Activated CD4-positive, alpha-beta T cell treated with anti-CD3 and anti-CD28 coated beads for 36 hours (primary cell): Measurements from ENCODE around the gene C17orf107. TPM values are rescaled to one million over a fixed set of nuclear protein-coding genes. Genes with fewer than 3 reads are reported as not detected.
"Not testable (repeated sequence)": the region's sequence is repeated elsewhere in the genome, so short reads cannot be mapped to it uniquely, and the experiment has no call there.

Source experiments
- ATAC-seq: fragments of 200-7000 bp; cut with Tn5 transposase; one replicate; pipeline ENCODE4 v1.10.0; 2021; ENCODE audit warnings: mild to moderate bottlenecking, moderate library complexity
- CTCF ChIA-PET: fragments of 350-600 bp; sonication (Branson Sonifier 250); formaldehyde crosslinking; loops from one replicate; lab custom pipeline; 2021; ENCODE audit warnings: antibody characterized with exemption; lab: Charles Lee
- POLR2A ChIA-PET: fragments of 350-600 bp; sonication (Branson Sonifier 250); formaldehyde crosslinking; loops from one replicate; lab custom pipeline; 2021; ENCODE audit warnings: antibody characterized with exemption, inconsistent platforms; lab: Charles Lee
- DNase-seq: peaks from one replicate; pipeline ENCODE4 v3.0.0-alpha.2; 2020
- H3K27ac Mint-ChIP-seq: one replicate; pipeline ENCODE4 v1.8.0; 2021; ENCODE audit warnings: mixed read lengths
- H3K27me3 Mint-ChIP-seq: one replicate; pipeline ENCODE4 v1.8.0; 2021; ENCODE audit warnings: mixed read lengths
- H3K36me3 Mint-ChIP-seq: one replicate; pipeline ENCODE4 v1.8.0; 2021; ENCODE audit warnings: low read depth, mixed read lengths
- H3K4me1 Mint-ChIP-seq: one replicate; pipeline ENCODE4 v1.8.0; 2021; ENCODE audit warnings: mixed read lengths
- H3K4me3 Mint-ChIP-seq: one replicate; pipeline ENCODE4 v1.8.0; 2021; ENCODE audit warnings: mild to moderate bottlenecking, moderate library complexity, mixed read lengths
- H3K9me3 Mint-ChIP-seq: one replicate; pipeline ENCODE4 v1.8.0; 2021; ENCODE audit warnings: low read depth, mixed read lengths
- intact Hi-C, 2 experiments: fragments of 100-400 bp; cut with DNase I in 1 of 2; cut with micrococcal nuclease in 1 of 2; formaldehyde crosslinking; loops; one replicate each; pipeline versions ENCODE4 v1.14.2 to v1.15.1; 2022 to 2024; cut with DNase I, micrococcal nuclease
- total RNA-seq, 2 experiments: library from RNA; stranded (reverse); gene quantifications; one replicate each; pipeline ENCODE4 v1.2.3, GENCODE V29; 2021

The C17orf107 gene
- total RNA-seq, result 1 to 10 TPM; 2.6 to 2.8 TPM

DNA sequence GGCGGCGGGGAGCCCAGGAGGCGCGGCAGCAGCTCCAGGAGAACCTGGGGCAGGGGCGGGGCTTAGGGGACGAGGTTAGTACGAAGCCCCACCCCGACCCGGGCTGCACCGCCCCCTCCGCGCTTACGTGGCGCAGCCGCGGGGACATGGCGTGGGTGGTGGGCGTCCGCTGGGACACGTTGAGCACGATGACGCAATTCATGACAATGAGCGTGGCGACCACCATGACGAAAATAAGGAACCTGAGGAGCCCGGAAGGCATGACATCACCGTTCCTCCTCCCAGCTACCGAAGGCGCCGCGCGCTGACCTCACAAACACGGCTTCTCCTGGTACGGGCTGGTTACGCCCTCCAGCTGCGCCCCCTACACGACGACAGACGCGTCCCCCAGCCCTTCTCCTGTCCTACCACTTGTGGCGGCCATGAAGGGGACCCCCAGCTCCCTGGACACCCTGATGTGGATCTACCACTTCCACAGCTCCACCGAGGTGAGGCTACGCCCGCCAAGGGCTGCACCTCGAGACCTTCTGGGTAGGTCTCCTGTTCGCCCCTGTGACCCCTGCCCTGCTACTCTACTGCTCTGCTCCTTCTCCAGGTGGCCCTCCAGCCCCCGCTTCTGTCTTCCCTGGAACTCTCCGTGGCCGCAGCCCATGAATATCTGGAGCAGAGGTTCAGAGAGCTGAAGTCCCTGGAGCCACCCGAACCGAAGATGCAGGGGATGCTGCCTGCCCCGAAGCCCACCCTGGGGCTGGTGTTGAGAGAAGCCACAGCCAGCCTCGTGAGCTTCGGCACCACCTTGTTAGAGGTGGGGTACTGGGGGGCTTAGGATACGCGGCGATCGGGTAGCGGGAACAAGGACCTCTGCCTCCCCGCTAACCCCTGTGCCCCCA is at the start of gene C17orf107:
Gene C17orf107 (plus strand): TSS at position 196 of the 890 bp plus-strand sequence. CDS start 227 bp downstream, at position 423.
- H3K4me3 Mint-ChIP-seq, result peak within 1 kb of the TSS; percentile 90
- H3K27me3 Mint-ChIP-seq, result no peaks in the 10 kb centered on the region
- H3K27ac Mint-ChIP-seq, result peak within 1 kb of the TSS; percentile 88
- no peaks in the 10 kb centered on the region for H3K9me3 Mint-ChIP-seq
- H3K36me3 Mint-ChIP-seq, result peaks cover 8% of the 10 kb centered on the region
- ATAC-seq (peak; percentile 79), DNase-seq (peak; percentile 99)
- peaks cover 26% of the 10 kb centered on the region for H3K4me1 Mint-ChIP-seq
- POLR2A ChIA-PET, result interaction anchor here (0.8 to 2.3 kb wide), 3 partner anchors 41 to 250 kb away, joined by 3 to 8 read pairs (median 4); partner anchors contain the start of genes RNF167 and SLC25A11
- intact Hi-C loops, result loop anchor here (1.0 to 5.0 kb wide), 14 partner anchors 49 to 538 kb away; partner anchors contain the start of genes ARRB2 (in 1 of the 2), C1QBP (in 1 of the 2), GLTPD2 (in 1 of the 2) and INCA1 (in 1 of the 2)
- CTCF ChIA-PET, result interaction anchor here (0.5 to 2.1 kb wide), 15 partner anchors 10 to 1130 kb away, joined by 3 to 10 read pairs (median 4); partner anchors contain the start of genes ARRB2, RNF167 and SLC25A11

DNA sequence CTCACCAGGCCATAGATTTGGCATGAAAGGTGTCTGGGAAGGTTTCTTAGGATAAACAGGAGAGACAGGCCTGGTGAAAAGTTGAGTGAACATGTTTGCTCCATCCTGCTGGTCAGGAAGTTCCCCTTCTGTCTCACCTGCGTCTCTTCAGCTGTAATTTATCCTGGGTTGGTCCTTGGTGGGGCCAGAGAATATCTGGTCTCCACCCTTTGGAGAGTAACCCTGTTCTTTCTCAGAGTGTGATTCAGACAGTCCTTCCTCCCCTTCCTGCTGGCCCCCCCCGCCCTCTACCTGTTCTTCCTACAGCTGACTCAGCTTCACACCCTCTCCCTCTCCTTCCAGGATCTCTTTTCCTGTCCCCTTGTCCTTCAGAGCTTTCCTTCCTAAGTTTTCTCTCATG is 49.1 kb upstream of the C17orf107 start:
- CTCF ChIA-PET, result no interaction called here
- ATAC-seq (no peak), DNase-seq (no peak)
- peaks cover 8% of the 10 kb centered on the region for H3K36me3 Mint-ChIP-seq
- peaks cover 24% of the 10 kb centered on the region for H3K4me1 Mint-ChIP-seq
- POLR2A ChIA-PET, result no interaction called here
- H3K27me3 Mint-ChIP-seq, result no peaks in the 10 kb centered on the region
- H3K4me3 Mint-ChIP-seq, result no peak overlapping the region
- no peak overlapping the region for H3K27ac Mint-ChIP-seq
- H3K9me3 Mint-ChIP-seq, result no peaks in the 10 kb centered on the region
- intact Hi-C loops, result no loop called here

DNA sequence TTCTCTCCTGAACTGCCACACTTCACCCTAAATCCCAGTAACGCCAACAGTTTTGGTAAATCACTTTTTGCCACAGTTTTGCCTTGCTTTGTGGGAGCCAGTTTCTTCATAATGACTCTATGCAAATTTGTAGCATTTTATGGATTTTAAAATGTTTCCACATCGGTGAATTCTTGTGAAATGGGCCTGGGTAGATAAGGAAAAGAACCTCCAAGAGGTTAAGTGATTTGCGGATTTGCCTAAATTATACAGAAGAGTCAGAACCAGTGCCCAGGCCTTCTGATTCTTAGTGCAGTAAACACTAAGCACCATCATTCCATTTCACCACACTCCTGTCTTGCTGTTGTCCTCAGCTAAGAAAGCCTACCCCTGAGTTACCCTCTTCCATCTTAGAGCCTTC is 48.3 kb upstream of the C17orf107 start:
- no peak overlapping the region for H3K27ac Mint-ChIP-seq
- intact Hi-C loops, result no loop called here
- H3K4me3 Mint-ChIP-seq, result no peak overlapping the region
- peaks cover 24% of the 10 kb centered on the region for H3K4me1 Mint-ChIP-seq
- ChIA-PET CTCF (interaction anchor here (0.7 kb wide), 1 partner anchor 26 kb away, joined by 5 read pairs; no protein-coding TSS in a partner anchor), POLR2A (no interaction called here)
- no peak for ATAC-seq
- no peak for DNase-seq
- H3K27me3 Mint-ChIP-seq, result no peaks in the 10 kb centered on the region
- H3K9me3 Mint-ChIP-seq, result no peaks in the 10 kb centered on the region
- peaks cover 7% of the 10 kb centered on the region for H3K36me3 Mint-ChIP-seq

DNA sequence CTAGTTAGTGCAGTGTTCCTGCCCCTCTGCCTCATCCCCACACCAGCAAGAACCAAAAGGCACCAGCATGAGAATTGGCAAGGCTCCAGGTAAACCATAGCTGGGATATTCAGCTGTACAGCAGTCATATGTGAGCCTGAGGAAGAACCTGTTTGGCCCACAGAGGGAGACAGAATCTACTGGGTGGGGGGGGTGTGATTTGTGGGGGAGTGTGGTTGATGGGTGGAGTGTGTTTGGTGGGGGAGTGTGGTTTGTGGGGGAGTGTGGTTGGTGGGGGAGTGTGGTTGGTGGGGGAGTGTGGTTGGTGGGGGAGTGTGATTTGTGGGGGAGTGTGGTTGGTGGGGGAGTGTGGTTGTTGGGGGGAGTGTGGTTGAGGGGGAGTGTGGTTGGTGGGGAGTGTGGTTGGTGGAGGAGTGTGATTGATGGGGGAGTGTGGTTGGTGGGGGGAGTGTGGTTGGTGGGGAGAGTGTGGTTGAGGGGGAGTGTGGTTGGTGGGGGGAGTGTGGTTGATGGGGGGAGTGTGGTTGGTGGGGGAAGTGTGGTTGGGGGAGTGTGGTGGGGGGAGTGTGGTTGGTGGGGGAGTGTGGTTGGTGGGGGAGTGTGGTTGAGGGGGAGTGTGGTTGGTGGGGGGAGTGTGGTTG is 46.6 kb upstream of the C17orf107 start:
- no peak overlapping the region for H3K4me3 Mint-ChIP-seq
- ATAC-seq (no peak), DNase-seq (peak; percentile 27)
- ChIA-PET CTCF (interaction anchor here (1.2 kb wide), 1 partner anchor 15 kb away, joined by 3 read pairs; no protein-coding TSS in a partner anchor), POLR2A (no interaction called here)
- H3K27ac Mint-ChIP-seq, result no peak overlapping the region
- intact Hi-C loops, result no loop called here
- H3K9me3 Mint-ChIP-seq, result no peaks in the 10 kb centered on the region
- H3K36me3 Mint-ChIP-seq, result peaks cover 7% of the 10 kb centered on the region
- no peaks in the 10 kb centered on the region for H3K27me3 Mint-ChIP-seq
- H3K4me1 Mint-ChIP-seq, result peaks cover 22% of the 10 kb centered on the region

DNA sequence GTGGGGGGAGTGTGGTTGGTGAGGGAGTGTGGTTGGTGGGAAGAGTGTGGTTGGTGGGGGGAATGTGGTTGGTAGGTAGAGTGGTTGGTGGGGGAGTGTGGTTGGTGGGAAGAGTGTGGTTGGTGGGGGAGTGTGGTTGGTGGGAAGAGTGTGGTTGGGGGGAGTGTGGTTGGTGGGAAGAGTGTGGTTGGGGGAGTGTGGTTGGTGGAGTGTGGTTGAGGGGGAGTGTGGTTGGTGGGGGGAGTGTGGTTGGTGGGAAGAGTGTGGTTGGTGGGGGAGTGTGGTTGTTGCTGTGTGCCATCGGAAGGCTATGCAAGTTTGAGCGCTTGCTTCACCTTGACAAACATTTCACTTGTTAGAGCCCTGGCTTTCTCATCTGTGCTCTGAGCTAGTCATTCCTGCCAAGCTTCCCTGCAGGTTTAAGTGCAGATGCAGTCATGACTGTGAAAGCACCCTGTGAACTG is 46.1 kb upstream of the C17orf107 start:
- no peak overlapping the region for H3K4me3 Mint-ChIP-seq
- H3K9me3 Mint-ChIP-seq, result no peaks in the 10 kb centered on the region
- H3K27ac Mint-ChIP-seq, result no peak overlapping the region
- peaks cover 23% of the 10 kb centered on the region for H3K4me1 Mint-ChIP-seq
- CTCF ChIA-PET, result interaction anchor here (1.2 kb wide), 1 partner anchor 15 kb away, joined by 3 read pairs; no protein-coding TSS in a partner anchor
- DNase-seq (peak; percentile 17), ATAC-seq (peak; percentile 55)
- H3K36me3 Mint-ChIP-seq, result peaks cover 7% of the 10 kb centered on the region
- intact Hi-C loops, result no loop called here
- no peaks in the 10 kb centered on the region for H3K27me3 Mint-ChIP-seq
- POLR2A ChIA-PET, result no interaction called here

DNA sequence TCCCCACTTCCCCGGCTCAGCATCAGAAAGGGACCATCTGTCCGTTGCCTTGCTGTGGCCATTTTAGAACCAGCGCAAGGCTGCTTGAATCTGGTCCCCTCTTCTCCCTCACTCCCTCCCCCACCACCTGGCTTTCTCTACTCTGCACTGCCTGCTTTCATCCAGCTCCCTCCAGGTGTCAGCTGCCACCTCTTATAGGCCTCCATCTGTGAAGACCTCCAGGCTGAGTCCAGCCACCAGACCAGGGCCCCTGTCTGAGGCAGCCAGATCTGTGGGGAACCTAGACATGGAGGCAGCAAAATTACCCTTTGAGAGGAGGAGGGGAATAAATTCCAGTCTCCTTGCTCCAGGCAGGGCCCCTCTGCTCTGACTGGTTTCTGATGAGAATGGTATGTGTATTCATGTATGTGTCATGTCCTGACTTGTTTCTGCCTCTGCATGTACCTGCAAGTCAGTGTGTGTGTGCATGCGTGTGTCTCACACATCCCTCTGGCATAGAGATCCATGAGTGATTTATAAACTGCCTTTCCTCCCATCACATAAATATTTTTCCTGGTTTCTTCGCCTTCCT is 45.1 kb upstream of the C17orf107 start:
- intact Hi-C loops, result no loop called here
- H3K36me3 Mint-ChIP-seq, result peaks cover 7% of the 10 kb centered on the region
- ATAC-seq, result no peak
- no peaks in the 10 kb centered on the region for H3K9me3 Mint-ChIP-seq
- H3K4me1 Mint-ChIP-seq, result peaks cover 29% of the 10 kb centered on the region
- H3K27ac Mint-ChIP-seq, result peak overlapping the region; percentile 9
- no peaks in the 10 kb centered on the region for H3K27me3 Mint-ChIP-seq
- no peak for DNase-seq
- ChIA-PET POLR2A (no interaction called here), CTCF (interaction anchor here (1.0 kb wide), 1 partner anchor 30 kb away, joined by 3 read pairs; no protein-coding TSS in a partner anchor)
- no peak overlapping the region for H3K4me3 Mint-ChIP-seq

DNA sequence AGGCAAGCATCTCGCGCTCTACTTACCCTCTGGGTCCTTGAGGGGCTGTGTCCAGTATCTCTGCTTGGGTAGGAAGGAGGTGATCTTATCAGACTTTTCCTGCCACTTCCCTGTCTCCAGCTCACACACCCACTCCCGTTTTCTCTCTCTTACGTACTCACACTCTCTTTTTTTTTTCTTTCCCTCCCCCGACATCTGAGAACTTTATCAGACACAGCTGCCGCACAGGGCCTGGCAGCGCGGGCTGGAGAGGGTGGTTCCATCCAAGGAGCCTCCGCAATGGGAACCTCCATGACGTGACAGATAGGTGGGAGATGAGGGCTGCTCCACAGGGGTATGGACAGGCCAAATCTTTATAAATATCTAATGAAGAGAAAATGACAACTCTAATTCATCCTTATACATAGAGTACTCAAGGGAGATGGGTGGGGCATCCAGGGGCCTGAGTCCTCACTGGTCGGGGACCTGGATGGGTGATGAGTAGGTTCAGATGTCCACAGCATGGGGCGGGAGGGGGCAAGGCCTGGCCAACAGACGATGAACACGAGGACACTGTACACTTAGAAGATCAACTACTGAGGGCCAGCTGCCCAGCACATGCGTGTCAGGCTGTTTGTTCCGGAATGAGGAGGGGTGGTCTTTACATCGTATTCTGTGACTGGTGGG is 42.9 kb upstream of the C17orf107 start:
- Mint-ChIP-seq H3K27ac (no peak overlapping the region), H3K27me3 (no peaks in the 10 kb centered on the region), H3K9me3 (no peaks in the 10 kb centered on the region), H3K4me1 (peaks cover 21% of the 10 kb centered on the region), H3K4me3 (no peak overlapping the region), H3K36me3 (peaks cover 13% of the 10 kb centered on the region)
- intact Hi-C loops, result no loop called here
- ATAC-seq, result no peak
- CTCF ChIA-PET, result no interaction called here
- no peak for DNase-seq
- POLR2A ChIA-PET, result no interaction called here

DNA sequence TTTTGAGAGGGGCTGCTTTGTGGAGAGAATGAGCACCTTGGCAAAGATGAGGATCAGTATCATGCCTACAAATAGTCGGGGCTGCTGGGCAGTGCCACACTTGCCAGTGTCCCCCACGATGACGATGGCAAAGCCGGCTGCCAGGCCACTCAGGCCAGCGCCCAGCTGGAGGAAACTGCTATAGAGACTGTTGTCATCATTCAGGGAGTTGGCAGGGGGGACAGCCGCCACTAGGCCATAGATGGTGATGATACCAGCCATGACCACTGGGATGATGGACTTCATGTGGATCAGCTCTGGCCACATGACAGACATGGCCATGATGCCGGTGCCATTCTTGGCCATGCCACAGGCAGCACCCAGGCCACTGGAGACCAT is 42.4 kb upstream of the C17orf107 start:
- ChIA-PET POLR2A (no interaction called here), CTCF (no interaction called here)
- H3K9me3 Mint-ChIP-seq, result no peaks in the 10 kb centered on the region
- H3K27ac Mint-ChIP-seq, result no peak overlapping the region
- peaks cover 13% of the 10 kb centered on the region for H3K36me3 Mint-ChIP-seq
- no peak overlapping the region for H3K4me3 Mint-ChIP-seq
- H3K27me3 Mint-ChIP-seq, result no peaks in the 10 kb centered on the region
- intact Hi-C loops, result no loop called here
- no peak for DNase-seq
- peaks cover 20% of the 10 kb centered on the region for H3K4me1 Mint-ChIP-seq
- no peak for ATAC-seq

DNA sequence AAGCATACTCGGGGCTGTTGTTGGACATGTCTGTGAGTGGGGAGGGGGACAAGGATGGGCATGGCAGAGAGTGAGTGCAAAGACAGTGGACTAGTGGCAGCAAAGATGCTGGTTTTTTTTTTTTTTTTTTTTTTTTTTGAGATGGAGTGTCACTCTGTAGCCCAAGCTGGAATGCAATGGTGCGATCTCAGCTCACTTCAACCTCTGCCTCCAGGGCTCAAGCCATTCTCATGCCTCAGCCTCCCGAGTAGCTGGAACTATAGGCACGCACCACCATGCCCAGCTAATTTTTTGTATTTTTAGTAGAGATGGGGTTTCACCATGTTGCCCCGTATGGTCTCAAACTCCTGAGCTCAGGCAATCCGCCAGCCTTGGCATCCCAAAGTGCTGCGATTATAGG is 42.0 kb upstream of the C17orf107 start:
- POLR2A ChIA-PET, result interaction anchor here (0.5 kb wide), 1 partner anchor 463 kb away, joined by 3 read pairs; no protein-coding TSS in a partner anchor
- H3K27ac Mint-ChIP-seq, CTCF ChIA-PET, ATAC-seq, DNase-seq, H3K27me3 Mint-ChIP-seq, H3K9me3 Mint-ChIP-seq, intact Hi-C loops, H3K4me3 Mint-ChIP-seq: not testable (repeated sequence)
- H3K4me1 Mint-ChIP-seq, result peaks cover 16% of the 10 kb centered on the region
- peaks cover 10% of the 10 kb centered on the region for H3K36me3 Mint-ChIP-seq

DNA sequence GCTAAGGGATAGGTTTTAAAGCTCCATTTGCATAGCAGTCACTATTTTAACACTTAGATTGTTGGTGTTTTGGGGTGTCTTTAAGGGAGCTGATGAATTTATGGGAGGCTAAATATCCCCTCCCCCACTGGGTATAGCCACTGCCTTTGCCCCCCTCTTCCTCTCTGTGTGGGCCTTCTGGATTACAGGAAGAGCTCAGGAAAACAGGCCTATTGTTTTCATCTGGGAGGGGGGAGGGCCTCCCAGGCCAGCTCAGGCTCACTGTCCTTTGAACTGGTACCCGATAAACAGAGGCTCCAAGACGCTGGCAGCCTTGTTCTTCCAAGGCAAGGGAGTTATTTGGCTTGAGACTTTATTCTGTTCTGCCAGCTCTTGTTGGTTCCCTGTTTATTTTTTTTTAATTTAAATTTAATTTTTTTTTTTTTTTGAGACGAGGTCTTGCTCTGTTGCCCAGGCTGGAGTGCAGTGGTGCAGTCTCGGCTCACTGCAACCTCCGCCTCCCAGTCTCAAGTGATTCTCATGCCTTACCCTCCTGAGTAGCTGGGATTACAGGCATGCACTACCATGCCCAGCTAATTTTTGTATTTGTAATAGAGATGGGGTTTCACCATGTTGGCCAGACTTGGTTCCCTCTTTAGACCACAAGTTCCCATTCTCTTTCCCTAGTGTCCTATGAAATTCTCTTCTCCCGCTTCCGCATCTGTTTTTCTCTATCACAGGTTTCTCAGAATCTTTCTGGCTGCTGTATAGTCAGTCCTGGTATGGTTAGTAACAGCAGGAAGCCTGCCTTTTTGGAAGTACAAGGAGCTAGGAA is 41.1 kb upstream of the C17orf107 start:
- Mint-ChIP-seq H3K4me3 (no peak overlapping the region), H3K9me3 (no peaks in the 10 kb centered on the region), H3K4me1 (peaks cover 14% of the 10 kb centered on the region), H3K36me3 (peaks cover 9% of the 10 kb centered on the region), H3K27ac (no peak overlapping the region), H3K27me3 (no peaks in the 10 kb centered on the region)
- ATAC-seq (no peak), DNase-seq (no peak)
- ChIA-PET CTCF (interaction anchor here (0.6 kb wide), 1 partner anchor 12 kb away, joined by 3 read pairs; no protein-coding TSS in a partner anchor), POLR2A (interaction anchor here (0.5 to 0.7 kb wide), 3 partner anchors 232 to 620 kb away, joined by 3 to 4 read pairs (median 3); no protein-coding TSS in a partner anchor)
- intact Hi-C loops, result no loop called here
